HL-60 (cell line): Measurements from ENCODE around the gene TJP2.

Source experiments
- DNase-seq, 2 experiments: peaks; one replicate each; pipeline ENCODE4 v3.0.0-alpha.2; 2010 to 2020; ENCODE audit warnings: low read depth in 1 of 2, low spot score in 1 of 2
- H3K27ac ChIP-seq: fragments of 250-450 bp; sonication (Bioruptor Pico); replicated peaks from 2 replicates; pipeline ENCODE4 v1.5.1; 2020; ENCODE audit warnings: mild to moderate bottlenecking, moderate library complexity
- H3K27me3 ChIP-seq: fragments of 250-450 bp; sonication (Bioruptor Pico); 2 replicates; pipeline ENCODE4 v1.5.1; 2021; ENCODE audit warnings: mild to moderate bottlenecking, moderate library complexity; ENCODE audit not compliant: insufficient read depth, poor library complexity, severe bottlenecking
- H3K4me3 ChIP-seq: replicated peaks from 2 replicates; pipeline ENCODE4 v1.5.1; 2011; ENCODE audit warnings: mild to moderate bottlenecking, control low read depth, low read length; ENCODE audit not compliant: insufficient read depth
- CTCF ChIP-seq: IDR thresholded peaks from one replicate; pipeline ENCODE4 v1.5.1; 2011; ENCODE audit warnings: low read length, control low read depth, inconsistent platforms; ENCODE audit not compliant: insufficient read depth
- GABPA ChIP-seq: IDR thresholded peaks from 2 replicates; pipeline ENCODE4 v1.6.1; 2012; ENCODE audit warnings: low read depth
- POLR2AphosphoS5 ChIP-seq: IDR thresholded peaks from 2 replicates; pipeline ENCODE4 v1.6.1; 2012; ENCODE audit warnings: low read depth
- REST ChIP-seq: IDR thresholded peaks from 2 replicates; pipeline ENCODE4 v1.6.1; 2012; ENCODE audit warnings: low read depth; ENCODE audit not compliant: insufficient replicate concordance
- SPI1 ChIP-seq: IDR thresholded peaks from 2 replicates; pipeline ENCODE4 v1.6.1; 2012; ENCODE audit warnings: low read depth, mild to moderate bottlenecking, borderline replicate concordance

TJP2 gene

GRCh38 chr9:69283003-69283402, 108.9 kb downstream of the TJP2 start:
- no peak overlapping the region for H3K27ac ChIP-seq
- no peak overlapping the region for H3K4me3 ChIP-seq
- no peak for TF ChIP-seq GABPA
- no peak for TF ChIP-seq CTCF
- TF ChIP-seq POLR2AphosphoS5 = no peak
- no peak for TF ChIP-seq SPI1
- no peak for TF ChIP-seq REST
- no peak for DNase-seq
- no peaks in the 10 kb centered on the region for H3K27me3 ChIP-seq

GRCh38 chr9:69292078-69292477, 118.0 kb downstream of the TJP2 start:
- TF ChIP-seq GABPA = no peak
- no peak overlapping the region for H3K27ac ChIP-seq
- no peak overlapping the region for H3K4me3 ChIP-seq
- no peaks in the 10 kb centered on the region for H3K27me3 ChIP-seq
- no peak for DNase-seq

GRCh38 chr9:69293156-69293555, 119.1 kb downstream of the TJP2 start:
- no peak for TF ChIP-seq SPI1
- no peak for TF ChIP-seq REST
- no peak for TF ChIP-seq CTCF
- no peak for TF ChIP-seq POLR2AphosphoS5
- TF ChIP-seq GABPA = no peak
- no peak for DNase-seq
- no peak overlapping the region for H3K27ac ChIP-seq
- H3K27me3 ChIP-seq = no peaks in the 10 kb centered on the region
- no peak overlapping the region for H3K4me3 ChIP-seq

- H3K27me3 ChIP-seq = no peaks in the 10 kb centered on the region
- TF ChIP-seq GABPA (no peak), CTCF (no peak), SPI1 (no peak), POLR2AphosphoS5 (no peak), REST (no peak)
- H3K4me3 ChIP-seq = no peak overlapping the region
- no peak for DNase-seq
- no peak overlapping the region for H3K27ac ChIP-seq
Observed at GRCh38 chr9:69295872-69296552, 121.9 kb downstream of the TJP2 start.
